Stimulated activated CD8-positive, alpha-beta memory T cell treated with anti-CD3 and anti-CD28 coated beads, Interleukin-15, amount 100 ng/mL, for 1 hour (primary cell): ENCODE measurements around the gene CLEC16A.

Experiments
- DNase-seq: peaks from one replicate; pipeline ENCODE4 v3.0.0-alpha.2; 2020; ENCODE audit warnings: low read depth

The CLEC16A gene

DNA sequence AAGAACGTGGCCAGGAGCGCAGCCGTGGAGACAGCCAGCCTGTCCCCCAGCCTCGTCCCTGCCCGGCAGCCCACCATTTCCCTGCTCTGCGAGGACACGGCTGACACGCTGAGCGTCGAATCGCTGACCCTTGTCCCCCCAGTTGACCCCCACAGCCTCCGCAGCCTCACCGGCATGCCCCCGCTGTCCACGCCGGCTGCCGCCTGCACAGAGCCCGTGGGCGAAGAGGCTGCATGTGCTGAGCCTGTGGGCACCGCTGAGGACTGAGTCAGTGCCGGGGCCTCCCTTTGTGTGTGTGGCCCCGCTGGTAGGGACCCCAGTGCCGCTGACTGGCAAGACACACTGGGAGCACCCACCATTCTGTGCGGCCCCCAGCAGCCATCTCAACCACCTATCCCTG is 234.1 kb downstream of the CLEC16A start:
- DNase-seq = no peak

DNA sequence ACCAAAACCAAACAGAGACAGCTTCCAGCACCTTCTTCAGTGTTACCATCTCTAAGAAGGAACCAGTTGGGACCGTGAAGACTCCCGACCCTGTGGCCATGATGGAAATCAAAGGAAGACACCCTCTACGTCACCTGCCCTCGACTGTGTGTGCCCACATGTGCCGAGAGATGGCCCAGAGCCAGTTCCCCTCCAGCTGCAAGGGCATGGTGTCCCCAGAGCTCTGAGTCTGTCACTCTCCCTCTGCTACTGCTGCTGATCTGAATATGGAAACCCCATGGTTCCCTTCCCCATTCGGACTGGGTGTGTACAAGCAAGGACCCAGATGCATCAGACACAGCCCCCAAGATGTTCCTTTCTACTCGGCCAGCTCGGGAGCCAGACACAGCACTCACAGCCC is 235.2 kb downstream of the CLEC16A start:
- DNase-seq = no peak

DNA sequence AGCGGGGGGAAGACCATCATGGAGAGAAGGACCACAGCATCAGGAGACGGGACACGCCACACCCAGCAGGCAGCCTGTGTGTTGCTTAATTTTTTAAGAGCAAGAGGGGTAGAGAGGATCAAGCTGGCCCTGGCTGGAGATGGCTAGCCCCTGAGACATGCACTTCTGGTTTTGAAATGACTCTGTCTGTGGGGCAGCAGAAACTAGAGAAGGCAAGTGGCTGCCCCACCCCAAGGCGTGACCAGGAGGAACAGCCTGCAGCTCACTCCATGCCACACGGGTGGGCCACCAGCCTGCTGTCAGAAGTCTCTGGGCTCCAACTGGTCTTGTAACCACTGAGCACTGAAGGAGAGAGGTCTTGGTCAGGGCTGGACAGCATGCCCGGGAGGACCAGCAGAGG is 236.1 kb downstream of the CLEC16A start:
- no peak for DNase-seq

GRCh38 chr16:11181242-11181898 is 237.0 kb downstream of the CLEC16A start:
- no peak for DNase-seq

DNA sequence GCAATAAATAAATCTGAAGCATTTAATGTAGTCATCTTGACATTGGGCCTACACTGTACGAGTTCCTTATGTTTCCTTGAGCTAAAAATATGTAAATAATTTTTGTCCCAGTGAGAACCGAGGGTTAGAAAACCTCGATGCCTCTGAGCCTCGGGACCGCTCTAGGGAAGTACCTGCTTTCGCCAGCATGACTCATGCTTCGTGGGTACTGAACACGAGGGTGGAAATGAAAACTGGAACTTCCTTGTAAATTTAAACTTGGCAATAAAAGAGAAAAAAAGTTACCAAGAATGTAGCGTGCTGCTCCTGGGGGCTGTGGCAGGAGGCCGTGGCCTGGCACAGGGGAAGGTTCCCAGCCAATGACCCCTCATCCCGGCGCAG is 237.5 kb downstream of the CLEC16A start:
- no peak for DNase-seq

- DNase-seq = no peak
Measured at GRCh38 chr16:11182411-11182810, 238.0 kb downstream of the CLEC16A start.

DNA sequence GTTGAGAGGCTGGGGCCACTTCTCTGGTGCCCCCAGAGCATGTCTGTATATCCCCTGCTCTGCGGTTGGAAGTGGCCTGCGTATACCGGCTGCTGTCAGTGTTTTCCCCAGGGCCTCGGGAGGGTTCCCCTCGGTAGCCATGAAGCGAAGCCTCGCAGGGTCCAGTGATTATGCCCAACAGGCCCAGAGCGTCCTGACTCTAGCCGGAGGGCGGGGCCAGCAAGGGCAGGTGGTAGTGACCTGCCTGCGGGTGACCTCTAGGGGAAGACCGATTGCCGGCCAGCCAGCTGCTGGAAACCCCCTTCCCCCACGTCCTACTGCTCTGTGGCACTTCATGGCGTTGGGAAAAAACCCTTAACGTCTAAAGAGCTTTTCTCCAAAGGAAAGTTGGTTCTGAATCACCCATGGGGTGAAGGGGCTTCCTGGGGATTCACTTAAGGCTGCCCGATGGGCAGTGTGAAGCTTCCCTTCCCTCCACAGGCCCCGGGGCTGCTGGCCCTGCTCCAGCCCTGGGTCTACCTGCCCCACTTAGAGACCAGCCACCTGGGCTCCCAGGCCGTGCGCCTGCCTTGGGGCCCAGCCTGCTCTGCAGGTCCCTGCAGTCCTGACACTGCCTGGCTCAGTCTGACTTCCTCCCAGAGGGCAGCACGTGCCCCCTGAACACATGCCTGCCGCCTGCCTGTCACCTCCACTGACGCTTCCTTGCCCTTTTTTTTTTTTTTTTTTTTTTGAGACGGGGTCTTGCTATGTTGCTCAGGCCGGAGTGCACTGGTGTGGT is 238.9 kb downstream of the CLEC16A start:
- DNase-seq = no peak

GRCh38 chr16:11183951-11184350 is 239.6 kb downstream of the CLEC16A start:
- DNase-seq = no peak

GRCh38 chr16:11187522-11188023 is 243.2 kb downstream of the CLEC16A start:
- DNase-seq = no peak

DNA sequence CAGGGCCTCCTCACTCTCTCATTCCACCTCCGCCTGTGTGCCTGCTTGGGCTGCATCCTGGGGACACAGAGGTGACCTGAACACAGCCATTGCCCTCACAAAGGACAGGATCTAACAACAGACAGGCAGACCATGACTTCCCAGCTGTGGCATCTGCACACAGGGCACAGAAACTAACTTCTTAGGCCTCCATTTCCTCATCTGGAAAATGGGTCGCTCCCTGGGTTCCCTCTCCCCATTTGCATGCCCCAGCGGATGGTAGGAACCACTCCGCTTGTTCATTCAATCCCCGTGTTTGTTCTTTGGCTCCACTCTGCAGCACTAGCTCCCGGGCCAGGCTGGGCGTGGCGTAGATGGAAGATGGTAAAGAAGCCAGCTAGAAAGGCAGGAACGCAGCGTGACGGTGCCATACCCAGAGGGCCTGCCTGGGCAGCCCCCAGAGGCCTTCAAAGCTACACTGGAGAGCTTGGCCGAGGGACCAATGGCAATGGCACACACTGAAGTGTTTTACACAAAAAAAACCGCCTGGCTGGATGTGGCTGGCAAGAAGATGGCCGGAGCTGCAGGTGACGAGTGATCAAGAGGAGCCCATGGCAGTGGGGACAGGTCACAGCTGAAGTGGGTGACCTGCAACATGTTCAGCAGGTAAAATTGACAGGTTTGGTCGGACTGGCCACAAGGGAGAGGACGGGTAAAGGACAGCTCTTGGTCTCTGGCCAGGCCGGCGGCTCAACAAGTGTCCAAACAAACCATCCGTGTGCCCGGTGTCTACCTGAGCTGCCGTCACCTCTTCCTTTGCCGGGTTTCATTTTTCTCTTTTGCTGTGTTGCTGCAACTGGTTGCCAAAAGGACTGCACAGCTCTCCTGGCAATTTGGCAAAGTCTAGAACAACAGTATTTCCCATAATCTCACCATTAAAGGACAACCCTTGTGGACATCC is 244.7 kb downstream of the CLEC16A start:
- no peak for DNase-seq

DNA sequence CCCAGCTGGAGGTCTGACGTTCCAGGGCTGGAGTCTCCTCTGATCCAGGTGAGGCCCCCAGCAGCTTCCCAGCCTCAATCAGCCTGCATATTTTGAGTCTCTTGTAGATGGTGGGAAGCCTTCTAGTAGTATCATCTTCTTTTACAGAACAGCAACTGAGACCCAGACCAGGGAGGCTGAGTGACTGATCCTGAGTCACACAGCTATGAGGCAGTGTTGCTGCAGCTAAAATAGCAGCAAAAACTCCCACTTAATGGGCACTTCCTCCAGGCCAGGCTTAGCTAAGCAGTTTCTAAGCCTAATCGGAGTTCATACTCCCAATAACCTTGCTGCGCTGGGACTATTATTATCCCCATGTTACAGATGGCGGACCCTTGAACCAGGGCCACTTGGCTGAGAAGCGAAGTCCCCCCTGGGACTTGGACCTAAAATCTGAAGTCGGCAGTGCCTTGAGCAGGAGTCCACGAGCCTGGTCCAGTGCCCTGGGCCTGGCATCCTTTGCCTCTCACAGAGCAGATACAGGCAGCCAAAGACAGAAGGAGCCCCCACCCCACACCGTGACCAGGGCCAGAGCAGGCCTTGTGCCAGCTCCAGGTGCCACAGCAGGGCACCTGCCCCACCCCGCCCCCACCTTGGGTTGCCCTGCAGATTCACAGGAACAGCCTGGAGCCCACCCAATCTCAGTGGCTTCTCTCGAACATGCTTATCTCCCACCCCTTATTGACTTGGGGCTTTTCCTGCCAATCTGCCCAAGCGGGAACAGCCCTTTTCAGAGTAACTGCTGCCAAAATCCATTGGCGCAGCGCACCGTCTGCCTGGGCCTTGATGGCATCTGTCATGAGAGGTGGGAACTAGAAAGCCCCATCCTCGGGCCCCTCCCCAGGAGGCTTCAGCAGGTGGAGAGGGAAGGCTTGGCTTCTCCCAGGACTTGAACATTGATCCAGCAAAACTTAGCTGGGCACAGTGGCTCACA is 246.5 kb downstream of the CLEC16A start:
- DNase-seq = no peak

DNA sequence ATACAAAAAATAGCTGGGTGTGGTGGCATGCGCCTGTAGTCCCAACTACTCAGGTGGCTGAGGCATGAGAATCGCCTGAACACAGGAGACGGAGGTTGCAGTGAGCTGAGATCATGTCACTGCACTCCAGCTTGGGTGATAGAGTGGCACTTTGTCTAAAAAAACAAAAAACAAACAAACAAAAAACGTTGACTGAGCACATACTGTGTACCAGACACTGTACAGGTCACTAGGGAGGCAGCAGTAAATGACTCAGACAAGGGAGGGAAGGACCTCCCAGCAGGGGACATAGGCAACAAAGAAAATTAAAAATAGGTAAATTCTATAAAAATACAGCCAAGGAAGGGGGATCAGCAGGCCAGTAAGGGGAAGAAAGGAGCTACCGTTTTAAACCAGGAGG is 247.3 kb downstream of the CLEC16A start:
- DNase-seq = no peak

GRCh38 chr16:11193494-11193893 is 249.1 kb downstream of the CLEC16A start:
- DNase-seq = no peak

DNA sequence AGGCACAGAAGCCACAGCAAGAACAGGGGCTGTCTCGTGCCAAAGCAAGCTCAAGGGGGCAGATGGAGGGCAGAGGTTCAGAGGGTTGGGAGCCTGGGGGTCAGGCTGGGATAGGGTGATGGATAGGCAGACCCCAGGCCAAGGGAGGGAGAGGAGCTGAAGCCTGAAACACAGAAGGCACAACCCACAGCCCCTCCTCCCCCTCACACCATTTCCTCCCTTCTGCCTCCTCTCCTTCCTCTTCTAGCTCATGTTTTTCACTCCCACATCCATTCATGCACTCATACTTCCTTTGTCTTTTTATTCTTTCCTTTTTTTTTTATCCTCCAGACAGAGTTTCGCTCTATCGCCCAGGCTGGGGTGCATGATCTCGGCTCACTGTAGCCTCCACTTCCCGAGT is 250.5 kb downstream of the CLEC16A start:
- DNase-seq = no peak

- no peak for DNase-seq
Measured at GRCh38 chr16:11196286-11196828, 252.0 kb downstream of the CLEC16A start.

DNA sequence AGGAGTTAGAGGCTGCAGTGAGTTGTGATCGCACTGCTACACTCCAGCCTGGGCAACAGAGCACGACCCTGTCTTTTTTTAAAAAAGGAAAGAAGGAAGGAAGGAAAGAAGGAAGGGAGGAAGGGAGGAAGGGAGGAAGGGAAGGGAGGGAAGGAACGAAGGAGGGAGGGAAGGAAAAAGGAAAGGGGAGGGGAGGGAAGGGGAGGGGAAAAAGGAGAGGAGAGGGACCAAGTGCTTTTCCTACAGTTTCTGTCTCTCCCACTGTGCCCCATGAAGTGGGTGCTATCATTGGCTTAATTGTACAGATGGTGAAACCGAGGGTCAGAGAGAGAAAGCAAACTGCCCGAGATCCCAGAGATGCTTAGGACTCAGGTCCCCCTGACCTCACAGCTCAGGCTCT is 254.0 kb downstream of the CLEC16A start:
- no peak for DNase-seq

GRCh38 chr16:11198828-11199227 is 254.5 kb downstream of the CLEC16A start:
- DNase-seq = no peak

GRCh38 chr16:11200592-11200991 is 256.2 kb downstream of the CLEC16A start:
- no peak for DNase-seq

DNA sequence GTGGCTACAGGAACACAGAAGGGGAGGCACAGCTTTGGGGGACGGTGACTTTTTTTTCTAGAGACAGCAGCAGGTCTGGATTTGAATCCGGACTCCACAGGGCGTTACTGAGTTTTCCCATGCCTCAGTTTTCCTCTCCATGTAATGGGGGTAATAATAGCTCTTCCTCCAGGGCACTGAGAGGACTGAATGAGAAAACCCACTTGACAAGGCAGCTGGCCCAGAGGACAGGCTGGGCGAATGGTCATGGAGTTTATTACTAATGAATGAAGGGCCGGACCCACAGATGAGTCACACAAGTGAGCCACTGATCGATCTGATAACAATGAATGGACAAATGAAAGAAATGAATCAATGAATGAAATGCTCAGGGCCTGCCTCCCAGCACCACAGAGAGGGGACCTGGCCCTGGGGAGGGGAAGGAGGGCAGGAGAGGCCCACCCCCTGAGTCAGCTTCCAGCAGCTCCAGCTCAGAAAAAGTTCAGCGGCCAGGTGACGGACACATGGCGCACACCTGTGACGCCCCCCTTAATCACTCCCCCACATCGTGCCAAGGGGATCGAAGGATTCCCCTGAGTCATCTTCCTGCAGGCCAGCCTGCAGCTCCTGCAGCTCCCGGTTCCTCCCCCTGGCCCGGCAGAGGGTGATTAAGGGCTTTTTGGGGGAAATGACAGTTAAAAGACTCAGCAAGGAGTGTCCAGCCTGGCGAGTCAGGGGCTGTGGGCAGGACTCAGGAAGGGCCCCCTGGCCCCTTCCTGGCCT is 257.3 kb downstream of the CLEC16A start:
- DNase-seq = no peak
